H1 (cell line): ENCODE data around the gene KCNJ12. TPM values are rescaled to one million over a fixed set of nuclear protein-coding genes. Genes with fewer than 3 reads are reported as not detected.
"Not testable (repeated sequence)": the region's sequence is repeated elsewhere in the genome, so short reads cannot be mapped to it uniquely, and the experiment has no call there.

Experiments used
- CTCF ChIA-PET: fragments of 300-600 bp; sonication (Branson Sonifier 250); formaldehyde crosslinking; loops from one replicate; lab custom pipeline; 2021; ENCODE audit not compliant: partially characterized antibody; lab: Charles Lee
- POLR2A ChIA-PET: fragments of 300-600 bp; sonication (Branson Sonifier 250); formaldehyde crosslinking; loops from one replicate; lab custom pipeline; 2021; ENCODE audit warnings: inconsistent platforms; ENCODE audit not compliant: partially characterized antibody; lab: Charles Lee
- DNase-seq, 2 experiments: peaks; one replicate each; pipeline versions ENCODE4 v3.0.0 to v3.0.0-alpha.2; 2010 to 2022; ENCODE audit warnings: low spot score in 2 of 2, low read depth in 1 of 2, mixed read lengths in 1 of 2
- FAIRE-seq: peaks from 2 replicates; lab custom pipeline; 2011; peaks lifted over from hg19 to GRCh38; lab: Jason Lieb, UNC
- H2AFZ ChIP-seq: 2 replicates; pipeline ENCODE4 v1.8.1; 2012; ENCODE audit warnings: low read length, inconsistent platforms
- H2AK5ac ChIP-seq: 2 replicates; pipeline ENCODE4 v1.6.1; 2013; ENCODE audit warnings: low read depth, low read length
- H2BK120ac ChIP-seq: replicated peaks from 2 replicates; pipeline ENCODE3; 2013; ENCODE audit warnings: low read depth, low read length, inconsistent platforms
- H2BK12ac ChIP-seq: 2 replicates; pipeline ENCODE4 v1.6.1; 2013; ENCODE audit warnings: low read depth, low read length
- H2BK15ac ChIP-seq: 2 replicates; pipeline ENCODE4 v1.6.1; 2013; ENCODE audit warnings: low read length
- H2BK20ac ChIP-seq: 2 replicates; pipeline ENCODE4 v1.6.1; 2013; ENCODE audit warnings: low read length
- H2BK5ac ChIP-seq: 2 replicates; pipeline ENCODE4 v1.6.1; 2013; ENCODE audit warnings: low read depth, low read length
- H3K14ac ChIP-seq: 2 replicates; pipeline ENCODE4 v1.6.1; 2013; ENCODE audit warnings: inconsistent platforms; ENCODE audit not compliant: insufficient read length
- H3K18ac ChIP-seq: 2 replicates; pipeline ENCODE4 v1.6.1; 2013; ENCODE audit warnings: low read length; ENCODE audit errors: extremely low read depth
- H3K23ac ChIP-seq: 2 replicates; pipeline ENCODE4 v1.6.1; 2013; ENCODE audit warnings: inconsistent platforms; ENCODE audit not compliant: insufficient read length
- H3K23me2 ChIP-seq: 2 replicates; pipeline ENCODE4 v1.6.1; 2013; ENCODE audit warnings: low read depth, low read length
- H3K27ac ChIP-seq: 2 replicates; pipeline ENCODE4 v1.6.1; 2011; ENCODE audit warnings: low read depth, low read length, inconsistent platforms
- H3K27me3 ChIP-seq, 4 experiments: replicated peaks in 1 of 4; 1 replicate in 1 of 4; 2 replicates in 3 of 4; pipeline versions ENCODE4 v1.6.1 to v1.8.1; 2011 to 2013; ENCODE audit warnings: low read length in 3 of 4, mild to moderate bottlenecking in 3 of 4, inconsistent platforms in 2 of 4, mixed read lengths in 2 of 4, moderate library complexity in 1 of 4; ENCODE audit not compliant: control insufficient read depth in 3 of 4, insufficient read depth in 3 of 4; ENCODE audit errors: extremely low read depth in 1 of 4
- H3K36me3 ChIP-seq, 4 experiments: 2 replicates each; pipeline versions ENCODE4 v1.6.1 to v1.8.1; 2011 to 2013; ENCODE audit warnings: mild to moderate bottlenecking in 4 of 4, low read length in 3 of 4, moderate library complexity in 2 of 4, control low read depth in 1 of 4, inconsistent platforms in 1 of 4; ENCODE audit not compliant: insufficient read depth in 4 of 4, control insufficient read depth in 2 of 4
- H3K4ac ChIP-seq: replicated peaks from 2 replicates; pipeline ENCODE3; 2013; ENCODE audit warnings: low read length, low read depth, mixed read lengths, inconsistent platforms; ENCODE audit not compliant: insufficient read length
- H3K4me1 ChIP-seq, 4 experiments: replicated peaks in 1 of 4; 1 replicate in 1 of 4; 2 replicates in 3 of 4; pipeline versions ENCODE4 v1.6.1 to v1.8.1; 2011 to 2013; ENCODE audit warnings: low read length in 3 of 4, inconsistent platforms in 2 of 4, mixed read lengths in 1 of 4; ENCODE audit not compliant: insufficient read depth in 4 of 4, control insufficient read depth in 3 of 4
- H3K4me2 ChIP-seq, 2 experiments: 2 replicates each; pipeline versions ENCODE4 v1.6.1 to v1.8.1; 2011 to 2013; ENCODE audit warnings: low read depth in 2 of 2, low read length in 2 of 2, control low read depth in 1 of 2, inconsistent platforms in 1 of 2, mild to moderate bottlenecking in 1 of 2; ENCODE audit not compliant: insufficient read depth in 1 of 2
- H3K4me3 ChIP-seq, 4 experiments: fragments of 200-600, 300-600 bp in 1 of 4; sonication (generic), shearing (Covaris generic), sonication (Bioruptor Twin) in 1 of 4; 2 replicates each; pipeline versions ENCODE4 v1.5.1 to v1.8.1; 2011 to 2016; ENCODE audit warnings: low read length in 4 of 4, low read depth in 3 of 4, control low read depth in 2 of 4, inconsistent platforms in 2 of 4, mild to moderate bottlenecking in 2 of 4, mixed read lengths in 1 of 4, moderate library complexity in 1 of 4; ENCODE audit not compliant: insufficient read depth in 2 of 4; ENCODE audit errors: extremely low read depth in 1 of 4
- H3K56ac ChIP-seq: replicated peaks from 2 replicates; pipeline ENCODE3; 2013; ENCODE audit warnings: low read depth, mild to moderate bottlenecking, mixed read lengths, low read length, inconsistent platforms; ENCODE audit not compliant: insufficient read length
- H3K79me1 ChIP-seq: 2 replicates; pipeline ENCODE4 v1.6.1; 2013; ENCODE audit warnings: low read depth, low read length, control low read depth
- H3K79me2 ChIP-seq, 2 experiments: 2 replicates each; pipeline versions ENCODE4 v1.6.1 to v1.8.1; 2012 to 2013; ENCODE audit warnings: low read length in 2 of 2, mild to moderate bottlenecking in 2 of 2, inconsistent platforms in 1 of 2; ENCODE audit not compliant: insufficient read depth in 2 of 2, control insufficient read depth in 1 of 2
- H3K9ac ChIP-seq, 4 experiments: replicated peaks in 1 of 4; 1 replicate in 1 of 4; 2 replicates in 3 of 4; pipeline versions ENCODE4 v1.6.1 to v1.8.1; 2011 to 2013; ENCODE audit warnings: low read depth in 3 of 4, low read length in 3 of 4, control low read depth in 2 of 4, mild to moderate bottlenecking in 2 of 4, moderate library complexity in 2 of 4, inconsistent platforms in 1 of 4; ENCODE audit errors: extremely low read depth in 1 of 4
- H3K9me3 ChIP-seq, 2 experiments: 2 replicates each; pipeline versions ENCODE4 v1.6.1 to v1.8.1; 2012 to 2013; ENCODE audit warnings: mild to moderate bottlenecking in 2 of 2, moderate library complexity in 2 of 2, control low read depth in 1 of 2, inconsistent platforms in 1 of 2, low read depth in 1 of 2, low read length in 1 of 2, mixed read lengths in 1 of 2; ENCODE audit not compliant: insufficient read depth in 2 of 2
- H4K20me1 ChIP-seq, 2 experiments: replicated peaks in 1 of 2; 2 replicates each; pipeline versions ENCODE3 to v1.8.1; 2011 to 2013; ENCODE audit warnings: inconsistent platforms in 2 of 2, low read length in 2 of 2, mild to moderate bottlenecking in 1 of 2; ENCODE audit not compliant: insufficient read depth in 2 of 2, control insufficient read depth in 1 of 2
- H4K5ac ChIP-seq: 2 replicates; pipeline ENCODE4 v1.6.1; 2013; ENCODE audit warnings: low read length, low read depth, mixed read lengths, inconsistent platforms; ENCODE audit not compliant: insufficient read length
- H4K8ac ChIP-seq: 2 replicates; pipeline ENCODE4 v1.8.0; 2013; ENCODE audit warnings: mild to moderate bottlenecking, moderate library complexity, low read length, inconsistent platforms; ENCODE audit not compliant: insufficient read depth; ENCODE audit errors: extremely low read depth
- H4K91ac ChIP-seq: replicated peaks from 2 replicates; pipeline ENCODE3; 2013; ENCODE audit warnings: low read length, mixed read lengths, inconsistent platforms; ENCODE audit not compliant: insufficient read length
- WGBS, 2 experiments: shearing (Covaris generic) in 1 of 2; methylation state at CpG; one replicate each; pipeline versions ENCODE4 v1.1.6 to v1.1.7; 2013 to 2015; ENCODE audit warnings: low lambda C conversion rate in 2 of 2, mixed read lengths in 2 of 2, inconsistent platforms in 1 of 2, low coverage in 1 of 2, missing lambda C conversion rate in 1 of 2; ENCODE audit not compliant: insufficient replicate concordance in 2 of 2, insufficient coverage in 1 of 2, insufficient read length in 1 of 2; ENCODE audit errors: extremely low coverage in 1 of 2, missing lambda C conversion rate in 1 of 2; 5-methylcytosine and 5-hydroxymethylcytosine counted together
- polyA plus RNA-seq, 7 experiments: library from polyadenylated mRNA; depleted of rRNA in 3 of 7; stranded (reverse) in 5 of 7; unstranded in 2 of 7; fragments of >200 nt in 5 of 7; fragments of 200-250 nt in 2 of 7; gene quantifications; 1 replicate in 5 of 7; 2 replicates in 1 of 7; 4 replicates in 1 of 7; pipeline versions ENCODE4 v1.2.1 to v1.2.3, GENCODE V29; 2011 to 2013; ENCODE audit warnings: missing spikeins in 2 of 7, mixed read lengths in 2 of 7
- total RNA-seq: library from RNA; stranded (reverse); fragmentation: NEBNext Ultra II Directional; extraction: Animal tissue kit (Norgen Biotek cat#: 25700); gene quantifications from 2 replicates; pipeline ENCODE4 v1.2.1, GENCODE V29; 2021

The KCNJ12 gene
- total and polyA plus RNA-seq, 2 of the 8 experiments (the other 6 are each of a cell fraction or from before 2014, with no cell fraction given), result 1.2 to 1.5 TPM

DNA sequence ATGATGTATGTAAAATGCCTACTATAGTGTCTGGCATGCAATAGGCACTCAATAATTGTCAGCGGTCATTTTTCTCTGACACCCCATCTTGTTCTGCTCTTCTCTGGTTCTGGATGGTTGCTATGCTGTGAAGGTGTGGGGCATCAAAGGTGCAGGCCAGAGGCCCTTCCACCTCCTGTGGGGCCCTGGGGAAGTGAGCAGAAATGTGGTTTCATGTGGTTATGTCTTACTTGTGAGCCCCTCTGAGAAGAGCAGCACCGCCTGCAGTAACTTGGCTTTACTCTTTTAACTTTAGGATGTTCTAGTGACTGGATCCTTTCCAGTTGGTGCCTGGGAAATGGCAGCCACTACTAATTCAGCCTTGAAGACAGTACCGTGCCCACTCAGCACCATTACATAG is 32.1 kb downstream of the KCNJ12 start:
- H3K4me2 ChIP-seq, POLR2A ChIA-PET, H3K27me3 ChIP-seq, H4K5ac ChIP-seq, H2BK15ac ChIP-seq, H3K56ac ChIP-seq, H2BK5ac ChIP-seq, H2BK12ac ChIP-seq, H4K8ac ChIP-seq, H3K18ac ChIP-seq, H3K14ac ChIP-seq, H3K9ac ChIP-seq, H3K4me1 ChIP-seq, H2BK120ac ChIP-seq, CTCF ChIA-PET, H3K79me2 ChIP-seq, H3K23ac ChIP-seq, H4K91ac ChIP-seq, H3K4ac ChIP-seq, DNase-seq, H3K23me2 ChIP-seq, H2AFZ ChIP-seq, H3K27ac ChIP-seq, FAIRE-seq, H3K4me3 ChIP-seq, H3K79me1 ChIP-seq, H2BK20ac ChIP-seq, H2AK5ac ChIP-seq, H4K20me1 ChIP-seq, H3K36me3 ChIP-seq: not testable (repeated sequence)
- H3K9me3 ChIP-seq, result peaks cover 0 to 12% of the 10 kb centered on the region in 2 experiments; a peak in 2 of 4 replicates
- WGBS, 2 experiments, result 62% methylated on average over 3 of the region's 3 CpGs; no CpG with 5 or more reads in 1 of the 2 experiments

- H3K27me3 ChIP-seq, H3K14ac ChIP-seq, H3K4me1 ChIP-seq, DNase-seq, H4K5ac ChIP-seq, H4K20me1 ChIP-seq, H2AFZ ChIP-seq, H4K8ac ChIP-seq, CTCF ChIA-PET, FAIRE-seq, H4K91ac ChIP-seq, H3K23me2 ChIP-seq, H2BK5ac ChIP-seq, H3K4me3 ChIP-seq, H3K4me2 ChIP-seq, H2BK120ac ChIP-seq, H2BK12ac ChIP-seq, H3K36me3 ChIP-seq, H3K79me2 ChIP-seq, H3K27ac ChIP-seq, H2BK15ac ChIP-seq, POLR2A ChIA-PET, H3K79me1 ChIP-seq, H3K9ac ChIP-seq, H3K23ac ChIP-seq, H3K4ac ChIP-seq, H2BK20ac ChIP-seq, H2AK5ac ChIP-seq, H3K56ac ChIP-seq, H3K18ac ChIP-seq: not testable (repeated sequence)
- H3K9me3 ChIP-seq, result peaks cover 0 to 12% of the 10 kb centered on the region in 2 experiments; a peak in 2 of 4 replicates
- 74% methylated on average over 7 of the region's 7 CpGs; no CpG with 5 or more reads in 1 of the 2 experiments for WGBS, 2 experiments
Measured at GRCh38 chr17:21408766-21409300, 32.7 kb downstream of the KCNJ12 start.
